Epithelial cell of proximal tubule (primary cell): ENCODE data around the gene ATP10B. TPM values are rescaled to one million over a fixed set of nuclear protein-coding genes. Genes with fewer than 3 reads are reported as not detected.

Experiments
- DNase-seq: peaks from one replicate; pipeline ENCODE4 v3.0.0-alpha.2; 2011; ENCODE audit warnings: low read depth
- H3K4me3 ChIP-seq: 2 replicates; pipeline ENCODE4 v1.5.1; 2011; ENCODE audit warnings: low read depth, mild to moderate bottlenecking, low read length
- CTCF ChIP-seq: conservative IDR thresholded peaks from 2 replicates; pipeline ENCODE4 v1.5.1; 2012; ENCODE audit warnings: low read depth, mild to moderate bottlenecking, low read length
- total RNA-seq: library from RNA; depleted of rRNA; stranded (reverse); fragments of >200 nt; gene quantifications from 2 replicates; pipeline ENCODE4 v1.2.3, GENCODE V29; 2015

The ATP10B gene
- total RNA-seq, 1 donor from 2014 or later, result 0.06 TPM

GRCh38 chr5:160674901-160675300 lies 177.1 kb downstream of the ATP10B start:
- no peak for TF ChIP-seq CTCF
- no peak for DNase-seq
- H3K4me3 ChIP-seq, result no peak overlapping the region

- no peak for DNase-seq
- H3K4me3 ChIP-seq, result no peak overlapping the region
- no peak for TF ChIP-seq CTCF
Observed at GRCh38 chr5:160672521-160672920, 179.5 kb downstream of the ATP10B start.

- H3K4me3 ChIP-seq, result no peak overlapping the region
- DNase-seq, result no peak
- TF ChIP-seq CTCF, result no peak
Observed at GRCh38 chr5:160668356-160668755, 183.7 kb downstream of the ATP10B start.

GRCh38 chr5:160667160-160667559 lies 184.9 kb downstream of the ATP10B start:
- no peak for DNase-seq
- TF ChIP-seq CTCF, result no peak
- H3K4me3 ChIP-seq, result no peak overlapping the region

- H3K4me3 ChIP-seq, result no peak overlapping the region
- no peak for DNase-seq
- TF ChIP-seq CTCF, result no peak
Observed at GRCh38 chr5:160665460-160665859, 186.6 kb downstream of the ATP10B start.

GRCh38 chr5:160660132-160660531 lies 191.9 kb downstream of the ATP10B start:
- no peak for TF ChIP-seq CTCF
- no peak overlapping the region for H3K4me3 ChIP-seq

GRCh38 chr5:160657622-160658458 lies 194.2 kb downstream of the ATP10B start:
- H3K4me3 ChIP-seq, result no peak overlapping the region
- TF ChIP-seq CTCF, result no peak
- DNase-seq, result no peak

More at GRCh38 chr5:160660132-160660531, 191.9 kb downstream of the ATP10B start:
- DNase-seq, result no peak
